Stomach smooth muscle (tissue), 2 donors: Measurements from ENCODE around the gene CACNA1E.

Source experiments
- H3K27ac ChIP-seq: one replicate; pipeline ENCODE4 v1.7.0; 2013; ENCODE audit warnings: mild to moderate bottlenecking, low read length, inconsistent platforms
- H3K27me3 ChIP-seq, 2 donors: one replicate each; pipeline ENCODE4 v1.7.0; 2013; ENCODE audit warnings: low read length in 2 of 2; ENCODE audit not compliant: insufficient read depth in 2 of 2, control insufficient read depth in 1 of 2
- H3K36me3 ChIP-seq, 2 donors: one replicate each; pipeline ENCODE4 v1.7.0; 2013; ENCODE audit warnings: low read length in 2 of 2; ENCODE audit not compliant: control insufficient read depth in 2 of 2, insufficient read depth in 2 of 2
- H3K4me1 ChIP-seq: one replicate; pipeline ENCODE4 v1.7.0; 2013; ENCODE audit warnings: low read length; ENCODE audit not compliant: control insufficient read depth, insufficient read depth
- H3K4me3 ChIP-seq, 2 donors: one replicate each; pipeline ENCODE4 v1.7.0; 2013; ENCODE audit warnings: low read length in 2 of 2
- H3K9ac ChIP-seq, 2 donors: one replicate each; pipeline ENCODE4 v1.7.0; 2013; ENCODE audit warnings: low read length in 2 of 2, mild to moderate bottlenecking in 1 of 2
- H3K9me3 ChIP-seq, 2 donors: one replicate each; pipeline ENCODE4 v1.7.0; 2013; ENCODE audit warnings: low read length in 2 of 2; ENCODE audit not compliant: control insufficient read depth in 2 of 2
- donor health status: healthy.
- donor health status: Pancreatic carcinoma.

The CACNA1E gene

GRCh38 chr1:181759481-181759880 is 276.2 kb downstream of the CACNA1E start:
- H3K4me3 ChIP-seq = no peak overlapping the region
- peaks cover 0 to 2% of the 10 kb centered on the region in 2 donors for H3K9me3 ChIP-seq
- H3K36me3 ChIP-seq = no peaks in the 10 kb centered on the region
- peaks cover 0 to 3% of the 10 kb centered on the region in 2 donors for H3K27me3 ChIP-seq
- H3K27ac ChIP-seq = no peak overlapping the region
- no peaks in the 10 kb centered on the region for H3K4me1 ChIP-seq
- no peak overlapping the region for H3K9ac ChIP-seq

- Histone ChIP-seq H3K4me3 (no peak overlapping the region), H3K4me1 (no peaks in the 10 kb centered on the region), H3K36me3 (no peaks in the 10 kb centered on the region), H3K27ac (no peak overlapping the region), H3K9ac (no peak overlapping the region), H3K9me3 (no peaks in the 10 kb centered on the region), H3K27me3 (no peaks in the 10 kb centered on the region)
Measured at GRCh38 chr1:181763736-181764135, 280.4 kb downstream of the CACNA1E start.

GRCh38 chr1:181765451-181766026 is 282.2 kb downstream of the CACNA1E start:
- no peaks in the 10 kb centered on the region for H3K27me3 ChIP-seq
- no peaks in the 10 kb centered on the region for H3K9me3 ChIP-seq
- no peaks in the 10 kb centered on the region for H3K36me3 ChIP-seq
- no peak overlapping the region for H3K9ac ChIP-seq
- H3K4me1 ChIP-seq = no peaks in the 10 kb centered on the region
- no peak overlapping the region for H3K4me3 ChIP-seq
- H3K27ac ChIP-seq = no peak overlapping the region

- H3K9ac ChIP-seq = no peak overlapping the region
- no peaks in the 10 kb centered on the region for H3K27me3 ChIP-seq
Measured at GRCh38 chr1:181767001-181767708, 283.8 kb downstream of the CACNA1E start.

GRCh38 chr1:181768211-181768929 is 285.1 kb downstream of the CACNA1E start:
- Histone ChIP-seq H3K9me3 (no peaks in the 10 kb centered on the region), H3K9ac (no peak overlapping the region), H3K27ac (no peak overlapping the region), H3K27me3 (no peaks in the 10 kb centered on the region), H3K4me1 (no peaks in the 10 kb centered on the region), H3K36me3 (no peaks in the 10 kb centered on the region), H3K4me3 (no peak overlapping the region)

More at GRCh38 chr1:181767001-181767708, 283.8 kb downstream of the CACNA1E start:
- Histone ChIP-seq H3K27ac (no peak overlapping the region), H3K4me3 (no peak overlapping the region), H3K9me3 (no peaks in the 10 kb centered on the region), H3K4me1 (no peaks in the 10 kb centered on the region), H3K36me3 (no peaks in the 10 kb centered on the region)

DNA sequence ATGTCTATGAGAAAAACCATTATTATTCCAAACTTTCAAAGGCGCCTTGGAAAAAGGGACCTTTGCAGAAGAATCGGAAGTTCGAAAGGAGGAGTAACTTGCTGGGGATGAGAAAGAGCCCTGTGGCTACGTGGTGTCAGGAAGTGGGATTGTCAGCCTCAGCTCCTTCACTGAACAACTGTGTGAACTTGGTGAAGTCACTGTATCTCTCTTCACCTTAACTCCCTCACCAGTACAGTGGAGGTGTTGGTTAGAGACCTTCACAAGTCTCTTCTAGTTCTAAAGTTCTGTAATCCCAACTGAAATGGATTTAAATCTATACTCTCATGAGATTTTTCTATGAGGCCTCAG is 285.6 kb downstream of the CACNA1E start:
- Histone ChIP-seq H3K4me1 (no peaks in the 10 kb centered on the region), H3K4me3 (no peak overlapping the region), H3K27ac (no peak overlapping the region), H3K9ac (no peak overlapping the region), H3K9me3 (no peaks in the 10 kb centered on the region), H3K27me3 (no peaks in the 10 kb centered on the region), H3K36me3 (no peaks in the 10 kb centered on the region)

DNA sequence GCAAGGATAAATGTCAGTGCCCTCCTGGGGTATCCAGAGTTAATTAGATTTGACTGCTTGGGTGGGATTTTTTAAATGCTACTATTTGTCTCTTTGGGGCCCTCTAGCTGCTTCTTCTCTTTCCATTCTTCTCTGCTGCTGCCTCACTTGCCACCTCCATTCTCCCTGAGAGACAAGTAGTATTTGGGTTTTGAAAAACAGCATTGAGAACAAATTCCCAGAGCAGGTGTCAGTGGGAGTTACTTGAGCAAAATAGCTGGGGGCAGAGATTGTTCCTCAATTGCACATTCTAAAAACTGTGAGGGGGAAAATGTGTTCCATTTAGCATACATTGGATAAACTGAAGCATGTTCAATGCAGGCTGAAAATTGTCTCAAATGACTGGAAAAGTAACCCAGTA is 286.5 kb downstream of the CACNA1E start:
- no peaks in the 10 kb centered on the region for H3K36me3 ChIP-seq
- no peak overlapping the region for H3K9ac ChIP-seq
- no peak overlapping the region for H3K27ac ChIP-seq
- no peaks in the 10 kb centered on the region for H3K4me1 ChIP-seq
- no peaks in the 10 kb centered on the region for H3K27me3 ChIP-seq
- no peak overlapping the region for H3K4me3 ChIP-seq
- no peaks in the 10 kb centered on the region for H3K9me3 ChIP-seq

DNA sequence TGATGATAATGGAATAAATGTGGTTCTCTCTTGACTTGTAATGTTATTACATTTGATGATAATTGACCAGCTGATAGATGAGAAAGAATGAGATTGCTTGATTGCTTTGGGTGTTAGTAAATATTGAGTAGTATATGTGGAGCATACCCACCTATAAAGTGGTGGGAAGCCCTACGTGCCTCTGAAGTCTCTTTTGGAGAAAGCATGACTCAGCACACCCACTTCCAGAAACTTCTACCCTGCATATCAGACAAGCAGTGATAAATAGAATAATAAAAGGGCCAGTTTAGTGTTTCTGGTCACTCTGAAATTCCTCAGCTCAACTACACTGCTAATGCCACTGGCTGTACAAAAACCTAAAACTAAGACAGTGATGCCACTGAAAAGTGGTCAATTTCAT is 289.4 kb downstream of the CACNA1E start:
- no peak overlapping the region for H3K4me3 ChIP-seq
- peaks cover 0 to 3% of the 10 kb centered on the region in 2 donors for H3K27me3 ChIP-seq
- H3K9me3 ChIP-seq = no peaks in the 10 kb centered on the region
- H3K27ac ChIP-seq = no peak overlapping the region
- H3K4me1 ChIP-seq = no peaks in the 10 kb centered on the region
- H3K36me3 ChIP-seq = no peaks in the 10 kb centered on the region
- no peak overlapping the region for H3K9ac ChIP-seq

DNA sequence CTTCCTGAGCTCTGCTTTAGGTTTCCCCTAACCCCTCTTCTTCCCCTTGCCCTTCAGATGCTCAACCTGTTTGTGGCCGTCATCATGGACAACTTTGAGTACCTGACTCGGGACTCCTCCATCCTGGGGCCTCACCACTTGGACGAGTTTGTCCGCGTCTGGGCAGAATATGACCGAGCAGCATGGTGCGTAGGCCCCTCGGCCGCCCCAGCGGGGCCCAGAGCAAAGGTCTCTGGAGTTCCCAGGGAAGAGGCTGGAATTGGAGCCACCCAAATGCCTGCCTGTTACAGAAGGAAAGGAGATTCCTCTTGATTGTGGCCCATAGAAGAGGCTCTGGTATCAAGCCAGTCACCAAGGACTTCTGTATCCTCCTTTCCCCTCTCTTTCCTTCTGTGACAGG is 292.7 kb downstream of the CACNA1E start:
- Histone ChIP-seq H3K9ac (no peak overlapping the region), H3K27me3 (peaks cover 0 to 3% of the 10 kb centered on the region in 2 donors), H3K4me1 (no peaks in the 10 kb centered on the region), H3K9me3 (no peaks in the 10 kb centered on the region), H3K27ac (no peak overlapping the region), H3K36me3 (no peaks in the 10 kb centered on the region), H3K4me3 (no peak overlapping the region)

- Histone ChIP-seq H3K27me3 (peaks cover 0 to 3% of the 10 kb centered on the region in 2 donors), H3K9ac (no peak overlapping the region)
Measured at GRCh38 chr1:181777286-181777685, 294.0 kb downstream of the CACNA1E start.

DNA sequence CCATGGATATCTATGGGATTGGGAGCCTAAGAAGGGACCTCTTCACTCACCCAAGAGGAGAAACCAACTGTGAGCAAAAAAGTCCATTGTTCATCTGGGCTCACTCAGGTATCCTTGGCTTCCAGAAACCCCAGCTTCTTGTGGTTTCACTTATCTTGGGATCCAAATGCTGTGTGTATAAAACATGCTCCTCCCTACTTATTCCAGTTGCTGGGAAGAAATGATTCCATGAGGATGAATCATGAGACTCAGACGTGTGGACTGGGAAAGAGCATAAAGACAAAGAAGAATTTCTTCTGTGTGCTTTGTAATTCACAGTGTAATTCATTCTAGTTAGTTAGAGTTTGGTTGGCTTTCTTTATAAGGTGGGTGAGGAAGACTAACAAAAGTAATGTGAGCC is 294.5 kb downstream of the CACNA1E start:
- Histone ChIP-seq H3K36me3 (no peaks in the 10 kb centered on the region), H3K27ac (no peak overlapping the region), H3K27me3 (peaks cover 0 to 3% of the 10 kb centered on the region in 2 donors), H3K9ac (no peak overlapping the region), H3K4me3 (no peak overlapping the region), H3K9me3 (no peaks in the 10 kb centered on the region), H3K4me1 (no peaks in the 10 kb centered on the region)

More at GRCh38 chr1:181777286-181777685, 294.0 kb downstream of the CACNA1E start:
- Histone ChIP-seq H3K27ac (no peak overlapping the region), H3K4me1 (no peaks in the 10 kb centered on the region), H3K4me3 (no peak overlapping the region), H3K36me3 (no peaks in the 10 kb centered on the region), H3K9me3 (no peaks in the 10 kb centered on the region)
